HG02884 (cell line): ENCODE measurements around the gene OPRL1.
"Not testable (repeated sequence)": the region's sequence is repeated elsewhere in the genome, so short reads cannot be mapped to it uniquely, and the experiment has no call there.

Source experiments
- ATAC-seq: cut with Tn5 transposase; IDR thresholded peaks from one replicate; pipeline ENCODE4 v1.9.1; 2021; ENCODE audit warnings: mild to moderate bottlenecking, moderate library complexity; ENCODE audit not compliant: unreplicated experiment

Gene OPRL1

DNA sequence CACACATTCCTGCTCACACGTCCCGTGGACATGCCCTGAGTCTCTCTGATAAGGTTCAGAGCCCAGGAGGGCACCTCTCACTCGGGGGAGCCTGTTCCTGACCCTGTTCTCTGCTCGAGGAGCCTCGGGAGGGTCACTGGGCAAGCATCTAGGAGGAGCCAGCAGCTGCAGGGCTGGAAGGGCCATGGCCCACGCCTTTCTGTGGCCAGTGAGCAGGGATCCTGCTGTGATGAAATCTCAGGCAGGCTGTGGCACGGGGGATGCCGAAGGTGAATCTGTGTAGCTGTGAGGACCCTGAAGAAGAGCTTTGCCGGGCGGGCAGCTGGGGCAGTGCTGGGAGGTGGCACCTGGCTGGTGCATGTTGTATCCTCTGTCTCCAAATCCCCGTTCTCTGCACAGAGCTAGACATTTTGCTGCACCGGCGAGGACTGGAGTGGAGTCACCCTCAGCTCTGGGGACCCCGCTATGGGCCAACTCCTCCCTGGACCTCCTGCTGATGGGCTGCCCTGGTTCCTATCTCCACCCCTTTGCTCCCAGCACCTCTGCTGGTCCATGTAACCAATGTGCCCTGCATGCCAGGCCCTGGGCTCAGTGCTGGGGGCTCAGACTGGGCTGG lies 34.6 kb downstream of the OPRL1 start:
- no peak for ATAC-seq

DNA sequence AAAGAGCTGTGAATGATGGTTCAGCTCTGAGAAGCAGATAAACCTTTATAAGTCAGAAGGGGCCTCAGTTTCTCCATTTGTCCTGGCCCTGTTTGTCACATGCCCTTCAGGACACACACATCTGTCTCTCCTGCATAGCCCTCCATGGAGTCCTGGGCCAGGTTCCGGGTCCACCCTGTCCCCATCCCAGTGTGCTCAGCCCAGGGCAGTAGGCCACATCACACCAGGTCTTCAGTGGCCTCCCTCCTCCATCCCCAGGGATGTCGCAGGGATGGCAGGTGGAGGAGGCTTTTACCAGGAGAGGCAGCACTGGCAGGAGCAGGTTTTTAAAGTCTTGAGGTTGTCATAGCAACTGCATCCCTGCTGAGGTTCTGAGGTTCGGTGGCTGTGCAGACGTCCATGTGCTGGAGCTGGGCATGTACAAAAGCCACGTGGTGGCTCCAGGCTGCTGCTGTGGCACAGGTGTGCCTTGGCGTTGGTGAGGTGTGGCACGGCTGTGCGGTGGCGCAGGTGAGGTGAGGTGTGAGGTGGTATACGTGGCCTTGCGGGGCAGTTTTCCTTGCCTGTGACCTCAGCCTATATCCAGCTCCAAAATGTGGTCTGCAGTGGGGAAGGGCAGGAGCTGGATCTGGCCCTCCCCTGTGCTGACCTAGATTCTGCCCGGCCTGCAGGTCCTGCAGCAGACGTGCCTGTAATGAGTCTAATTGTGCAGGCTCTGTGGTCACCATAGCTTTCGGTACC lies 35.5 kb downstream of the OPRL1 start:
- ATAC-seq = no peak

DNA sequence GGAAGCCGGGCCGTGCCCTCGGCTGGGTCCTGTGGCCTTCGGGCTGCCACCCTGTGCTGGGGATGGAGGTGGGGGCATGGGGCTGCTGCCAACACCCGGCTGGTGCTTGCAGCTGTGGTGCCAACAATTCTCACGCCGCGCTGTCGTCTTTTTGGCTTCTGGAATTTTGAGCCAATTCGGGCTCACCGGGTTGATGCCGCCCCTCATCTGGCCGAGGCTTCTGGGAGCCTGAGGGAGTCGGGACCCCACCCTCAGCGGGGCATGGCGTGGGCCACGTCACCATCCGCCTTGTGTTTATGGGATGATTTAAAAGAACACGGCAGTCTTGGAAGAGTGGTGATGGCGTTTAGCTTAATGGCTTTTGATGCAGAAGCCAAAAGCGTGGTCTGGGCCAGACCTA lies 36.1 kb downstream of the OPRL1 start:
- no peak for ATAC-seq

DNA sequence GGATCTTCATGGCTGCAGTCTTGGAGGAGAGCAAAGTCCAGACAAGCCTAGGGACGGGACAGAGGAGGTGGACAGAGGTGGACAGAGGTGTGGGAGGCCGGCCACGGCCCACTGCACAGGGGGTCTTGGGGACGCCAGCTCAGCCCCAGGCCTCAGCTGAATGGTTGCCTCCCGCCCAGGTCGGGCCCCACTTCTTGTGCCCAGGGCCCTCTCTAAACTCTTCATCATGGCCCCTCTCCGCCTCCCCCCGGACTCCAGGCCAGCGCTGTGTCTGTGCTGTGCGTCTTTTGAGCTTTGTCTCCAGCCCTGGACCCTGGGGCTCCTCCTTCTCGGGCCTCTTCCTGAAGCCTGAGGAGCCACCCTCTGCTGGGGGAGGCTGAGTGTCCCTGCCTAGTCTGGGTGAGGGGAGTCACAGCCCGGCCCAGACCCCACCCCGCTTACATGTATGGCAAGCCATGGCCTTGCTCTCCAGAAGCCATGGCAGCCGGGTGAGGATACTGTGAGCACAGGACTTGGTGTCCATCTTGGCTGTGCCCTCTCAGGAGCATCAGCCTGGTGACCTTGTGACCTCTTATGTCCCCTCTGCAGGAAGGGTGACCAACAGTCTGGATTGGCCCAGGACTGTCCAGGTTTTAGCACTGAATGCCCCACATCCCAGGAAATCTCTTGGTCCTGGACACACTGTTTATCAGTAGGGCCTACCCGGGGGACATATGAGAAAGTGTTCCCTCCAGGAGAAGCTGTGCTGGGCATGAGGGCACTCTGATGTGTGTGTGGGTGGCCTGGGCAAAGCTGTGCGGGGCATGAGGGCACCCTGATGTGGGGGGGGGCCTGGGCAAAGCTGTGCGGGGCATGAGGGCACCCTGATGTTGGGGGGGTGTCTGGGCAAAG lies 36.9 kb downstream of the OPRL1 start:
- ATAC-seq = no peak

DNA sequence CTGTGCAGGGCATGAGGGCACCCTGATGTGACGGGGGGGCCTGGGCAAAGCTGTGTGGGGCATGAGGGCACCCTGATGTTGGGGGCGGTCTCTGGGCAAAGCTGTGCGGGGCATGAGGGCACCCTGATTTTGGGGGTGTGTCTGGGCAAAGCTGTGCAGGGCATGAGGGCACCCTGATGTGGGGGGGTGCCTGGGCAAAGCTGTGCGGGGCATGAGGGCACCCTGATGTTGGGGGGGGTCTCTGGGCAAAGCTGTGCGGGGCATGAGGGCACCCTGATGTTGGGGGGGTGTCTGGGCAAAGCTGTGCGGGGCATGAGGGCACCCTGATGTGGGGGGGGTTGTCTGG lies 37.5 kb downstream of the OPRL1 start:
- not testable (repeated sequence) for ATAC-seq

DNA sequence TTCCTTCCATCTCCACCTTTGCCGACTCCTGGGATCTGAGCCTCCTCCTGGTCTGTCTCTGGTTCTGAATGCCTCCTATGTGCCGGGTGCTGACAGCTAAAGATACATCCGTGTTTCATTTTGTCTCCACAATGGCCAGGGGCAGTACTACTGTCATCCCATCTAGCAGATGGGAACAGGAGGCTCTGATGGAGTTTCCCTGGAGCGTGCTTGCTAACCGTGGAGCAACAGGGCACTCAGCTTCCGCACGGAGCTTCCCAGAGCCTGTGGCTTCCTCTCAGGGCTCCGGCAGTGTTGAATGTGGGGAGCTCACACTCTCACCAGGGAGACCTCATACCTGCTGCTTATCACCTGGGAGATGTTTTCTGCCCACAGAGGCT lies 39.4 kb downstream of the OPRL1 start:
- ATAC-seq = no peak

DNA sequence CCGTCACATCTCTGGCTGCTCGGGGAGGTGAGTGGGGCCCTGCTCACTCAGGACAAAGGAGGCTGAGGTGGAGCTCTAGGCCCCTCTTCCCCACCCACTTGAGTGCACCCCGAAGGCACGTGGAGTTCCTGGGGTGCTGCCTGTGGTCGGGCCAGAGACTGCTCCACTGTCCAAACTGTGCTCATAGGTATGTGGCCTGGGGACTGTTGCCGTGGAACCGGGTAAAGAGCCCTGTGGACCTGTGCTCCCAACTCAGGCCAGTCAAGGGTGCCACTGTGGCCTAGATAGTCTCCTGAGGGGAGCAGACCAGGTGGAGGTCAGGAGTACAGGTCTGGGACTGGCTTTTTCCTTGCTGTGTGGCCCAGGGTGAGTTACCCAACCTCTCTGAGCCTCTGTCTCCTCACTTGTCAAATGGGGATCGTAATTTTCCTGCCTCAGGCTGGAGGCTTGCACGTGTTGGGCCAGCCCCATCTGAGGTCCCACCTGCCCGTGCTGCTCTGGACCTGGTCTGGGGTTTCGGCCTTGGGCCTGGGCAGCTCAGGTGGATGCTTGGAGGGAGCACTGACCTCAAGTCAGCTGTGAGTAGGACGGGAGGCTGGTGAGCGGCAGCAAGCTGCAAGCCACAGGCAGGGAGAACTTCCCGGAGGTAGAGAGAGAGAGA lies 39.9 kb downstream of the OPRL1 start:
- ATAC-seq = no peak

DNA sequence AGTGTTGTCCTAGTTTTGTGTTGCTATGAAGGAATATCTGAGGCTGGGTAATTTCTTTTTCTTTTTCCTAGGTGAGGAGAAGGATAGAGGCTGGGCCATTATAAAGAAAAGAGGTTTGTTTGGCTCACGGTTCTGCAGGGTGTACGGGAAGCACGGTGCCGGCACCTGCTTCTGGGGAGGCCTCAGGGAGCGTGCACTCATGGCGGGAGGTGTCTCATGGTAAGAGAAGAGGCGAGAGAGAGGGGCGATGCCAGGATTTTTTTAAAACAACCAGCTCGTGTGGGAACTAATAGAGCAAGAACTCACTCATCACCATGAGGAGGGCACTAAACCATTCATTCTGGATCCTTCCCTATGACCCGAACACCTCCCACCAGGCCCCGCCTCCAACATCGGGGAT lies 41.7 kb downstream of the OPRL1 start:
- ATAC-seq = no peak

DNA sequence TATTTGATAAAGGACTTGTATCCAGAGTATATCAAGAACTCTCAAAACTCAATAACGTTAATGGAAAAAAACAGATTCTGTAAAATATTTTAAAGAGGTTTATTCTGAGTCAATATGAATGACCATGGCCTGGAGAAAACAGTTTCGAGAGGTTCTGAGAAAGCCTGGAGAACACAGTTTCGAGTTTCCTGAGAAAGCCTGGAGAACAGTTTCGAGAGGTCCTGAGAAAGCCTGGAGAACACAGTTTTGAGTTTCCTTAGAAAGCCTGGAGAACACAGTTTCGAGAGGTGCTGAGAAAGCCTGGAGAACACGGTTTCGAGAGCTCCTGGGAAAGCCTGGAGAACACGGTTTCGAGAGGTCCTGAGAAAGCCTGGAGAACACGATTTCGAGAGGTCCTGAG lies 43.0 kb downstream of the OPRL1 start:
- not testable (repeated sequence) for ATAC-seq

DNA sequence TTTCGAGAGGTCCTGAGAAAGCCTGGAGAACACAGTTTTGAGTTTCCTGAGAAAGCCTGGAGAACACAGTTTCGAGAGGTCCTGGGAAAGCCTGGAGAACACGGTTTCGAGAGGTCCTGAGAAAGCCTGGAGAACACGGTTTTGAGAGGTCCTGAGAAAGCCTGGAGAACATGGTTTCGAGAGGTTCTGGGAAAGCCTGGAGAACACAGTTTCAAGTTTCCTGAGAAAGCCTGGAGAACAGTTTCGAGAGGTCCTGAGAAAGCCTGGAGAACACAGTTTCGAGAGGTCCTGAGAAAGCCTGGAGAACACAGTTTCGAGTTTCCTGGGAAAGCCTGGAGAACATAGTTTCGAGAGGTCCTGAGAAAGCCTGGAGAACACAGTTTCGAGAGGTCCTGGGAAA lies 43.6 kb downstream of the OPRL1 start:
- not testable (repeated sequence) for ATAC-seq

DNA sequence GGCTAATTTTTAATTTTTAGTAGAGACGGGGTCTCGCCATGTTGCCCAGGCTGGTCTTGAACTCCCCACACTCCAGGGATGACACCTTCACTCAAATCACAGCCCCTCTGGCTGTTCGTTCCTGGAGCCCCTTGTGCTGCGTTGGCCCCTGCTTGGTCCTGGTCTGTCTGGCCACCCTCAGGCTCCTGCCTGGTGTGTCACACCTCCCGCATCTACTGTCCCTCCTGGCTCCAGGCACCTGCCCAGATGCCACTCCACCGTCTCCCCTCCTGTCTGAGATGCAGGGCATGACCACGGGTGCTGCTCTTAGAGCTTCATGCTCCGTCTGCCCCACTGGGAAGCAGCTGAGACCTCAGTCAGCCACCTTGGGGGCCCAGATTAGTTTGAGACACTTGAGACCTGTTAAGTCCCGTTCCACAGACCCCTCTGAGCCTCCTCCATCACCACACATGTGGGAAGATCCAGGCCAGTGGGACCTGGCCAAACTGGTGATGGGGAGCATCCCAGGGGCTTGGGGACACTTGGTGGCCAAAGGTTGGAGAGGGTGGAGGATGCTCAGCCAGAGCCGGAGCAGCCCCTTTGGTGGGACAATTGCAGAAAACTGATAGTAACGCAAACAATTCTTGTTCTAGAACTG lies 49.4 kb downstream of the OPRL1 start:
- ATAC-seq = no peak

DNA sequence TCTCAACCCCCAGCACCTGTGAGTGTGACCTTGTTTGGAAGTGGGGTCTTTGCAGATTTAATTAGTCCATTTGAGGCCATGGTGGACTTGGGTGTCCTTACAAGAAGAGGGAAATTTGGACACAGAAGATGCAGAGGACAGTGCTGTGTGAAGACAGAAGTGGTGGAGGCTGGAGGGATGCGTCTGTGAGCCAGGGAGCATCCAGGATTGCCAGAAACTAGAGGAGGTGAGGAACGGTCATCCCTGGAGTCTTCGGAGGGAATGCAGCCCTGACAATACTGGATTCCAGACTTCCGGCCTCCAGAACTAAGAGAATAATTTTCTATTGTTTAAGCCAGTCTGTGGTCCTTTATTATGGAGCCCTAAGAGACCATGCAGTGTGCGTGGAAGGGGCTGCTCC lies 50.4 kb downstream of the OPRL1 start:
- ATAC-seq = no peak

DNA sequence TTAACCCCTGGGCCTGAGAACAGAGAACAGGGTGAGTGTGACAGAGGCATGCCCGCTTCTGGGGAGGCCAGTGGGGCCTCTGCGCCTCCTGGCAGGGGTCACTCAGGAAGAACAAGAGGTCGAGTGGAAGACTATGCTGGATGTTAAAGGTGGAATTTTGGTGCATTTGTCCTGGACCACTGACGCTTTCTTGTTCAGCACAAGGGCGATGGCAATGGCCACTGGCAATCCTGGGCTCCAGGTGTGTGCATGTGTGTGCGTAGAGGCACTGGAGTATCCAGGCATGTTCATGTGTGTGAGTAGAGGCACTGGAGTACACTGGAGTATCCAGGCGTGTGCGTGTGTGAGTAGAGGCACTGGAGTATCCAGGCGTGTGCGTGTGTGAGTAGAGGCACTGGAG lies 51.0 kb downstream of the OPRL1 start:
- no peak for ATAC-seq

DNA sequence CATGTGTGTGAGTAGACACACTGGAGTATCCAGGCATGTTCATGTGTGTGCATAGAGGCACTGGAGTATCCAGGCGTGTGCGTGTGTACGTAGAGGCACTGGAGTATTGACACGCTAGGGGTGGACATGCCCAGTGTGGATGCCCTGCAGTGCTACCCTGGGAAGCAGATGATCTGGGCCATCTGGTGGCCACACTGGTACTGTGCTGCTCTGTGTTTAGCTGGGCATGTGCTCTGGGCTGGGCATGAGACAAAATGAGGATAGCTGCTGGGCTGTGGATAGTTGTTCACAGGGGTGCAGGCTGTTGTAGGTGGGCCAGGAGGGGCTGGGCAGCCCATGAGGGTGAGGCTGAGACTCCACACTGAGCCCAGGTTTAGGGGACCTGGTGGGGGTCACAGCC lies 51.5 kb downstream of the OPRL1 start:
- ATAC-seq = no peak

DNA sequence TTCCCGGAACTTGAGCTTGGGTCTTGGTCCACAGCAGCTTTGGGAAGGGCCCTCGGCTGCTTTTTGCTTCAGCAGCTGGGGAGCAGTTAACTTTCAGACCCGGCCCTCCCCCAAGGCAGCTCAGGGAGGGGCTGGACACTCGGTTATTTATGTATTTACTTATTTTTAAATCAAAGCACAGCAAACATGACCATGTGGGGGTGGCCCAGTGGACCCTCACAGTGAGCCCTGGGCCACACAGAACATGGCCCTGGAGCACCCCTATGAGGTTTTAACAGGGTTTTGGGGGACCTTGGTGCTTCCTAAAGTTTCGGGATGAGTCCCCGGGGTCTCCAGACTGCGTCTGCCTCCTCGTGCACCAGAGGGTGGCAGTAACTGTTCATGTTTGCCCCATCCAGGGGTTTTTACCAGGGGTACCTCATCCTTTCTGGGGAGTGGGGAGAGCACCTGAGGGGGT lies 54.1 kb downstream of the OPRL1 start:
- no peak for ATAC-seq

DNA sequence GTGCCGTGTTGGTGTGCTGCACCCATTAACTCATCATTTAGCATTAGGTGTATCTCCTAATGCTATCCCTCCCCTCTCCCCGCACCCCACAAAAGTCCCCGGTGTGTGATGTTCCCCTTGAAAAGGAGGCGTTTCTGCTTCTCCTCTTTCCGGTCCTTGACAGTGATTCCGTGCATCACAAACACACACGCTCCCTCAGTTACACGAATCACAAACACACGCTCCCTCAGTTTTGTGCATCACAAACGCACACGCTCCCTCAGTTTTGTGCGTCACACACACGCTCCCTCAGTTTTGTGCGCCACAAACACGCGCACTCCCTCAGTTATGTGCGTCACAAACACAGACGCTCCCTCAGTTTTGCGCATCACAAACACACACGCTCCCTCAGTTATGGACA lies 54.9 kb downstream of the OPRL1 start:
- not testable (repeated sequence) for ATAC-seq

DNA sequence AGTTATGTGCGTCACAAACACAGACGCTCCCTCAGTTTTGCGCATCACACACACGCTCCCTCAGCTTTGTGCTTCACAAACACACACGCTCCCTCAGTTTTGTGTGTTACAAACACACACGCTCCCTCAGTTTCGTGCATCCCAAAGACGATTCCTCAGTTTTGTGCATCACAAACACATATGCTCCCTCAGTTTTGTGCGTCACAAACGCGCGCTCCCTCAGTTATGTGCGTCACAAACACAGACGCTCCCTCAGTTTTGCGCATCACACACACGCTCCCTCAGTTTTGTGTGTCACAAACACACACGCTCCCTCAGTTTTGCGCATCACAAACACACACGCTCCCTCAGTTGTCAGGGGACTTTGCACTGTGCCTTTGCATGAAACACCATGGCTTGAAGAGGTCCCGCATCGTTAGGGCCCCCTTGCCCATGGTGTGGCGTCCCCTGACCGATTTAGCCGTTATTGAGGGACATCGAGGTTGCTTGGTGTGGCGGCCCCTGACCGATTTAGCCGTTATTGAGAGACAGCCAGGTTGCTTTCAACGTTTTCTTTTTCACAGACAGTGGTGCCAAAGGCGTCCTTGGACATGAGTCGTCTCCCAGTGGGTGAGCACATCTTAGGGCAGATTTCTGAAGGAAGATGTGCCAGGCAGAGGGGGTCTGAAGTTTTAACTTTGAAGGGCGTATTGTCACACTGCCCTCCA lies 56.3 kb downstream of the OPRL1 start:
- ATAC-seq = no peak

DNA sequence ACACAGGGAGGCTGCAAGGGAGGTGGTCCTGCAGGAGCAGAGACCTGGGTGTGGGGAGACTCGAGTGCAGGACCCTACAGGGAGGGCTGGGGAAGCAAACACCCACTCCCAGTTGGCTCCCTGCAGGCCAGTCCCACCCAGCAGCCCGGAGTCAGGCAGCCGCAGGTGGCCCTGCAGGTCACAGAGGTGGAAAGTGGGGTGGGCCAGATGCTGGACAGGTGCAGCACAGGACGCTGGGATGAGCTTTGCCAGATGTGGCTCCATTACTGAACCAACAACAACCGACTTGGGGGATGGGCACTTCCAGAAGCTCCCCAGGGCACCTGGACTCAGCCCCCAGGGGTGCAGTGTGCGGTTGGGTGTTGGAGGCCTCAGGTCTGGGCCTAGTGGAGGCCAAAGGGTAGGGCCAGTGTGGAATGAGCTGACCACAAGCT lies 57.7 kb downstream of the OPRL1 start:
- ATAC-seq = no peak

DNA sequence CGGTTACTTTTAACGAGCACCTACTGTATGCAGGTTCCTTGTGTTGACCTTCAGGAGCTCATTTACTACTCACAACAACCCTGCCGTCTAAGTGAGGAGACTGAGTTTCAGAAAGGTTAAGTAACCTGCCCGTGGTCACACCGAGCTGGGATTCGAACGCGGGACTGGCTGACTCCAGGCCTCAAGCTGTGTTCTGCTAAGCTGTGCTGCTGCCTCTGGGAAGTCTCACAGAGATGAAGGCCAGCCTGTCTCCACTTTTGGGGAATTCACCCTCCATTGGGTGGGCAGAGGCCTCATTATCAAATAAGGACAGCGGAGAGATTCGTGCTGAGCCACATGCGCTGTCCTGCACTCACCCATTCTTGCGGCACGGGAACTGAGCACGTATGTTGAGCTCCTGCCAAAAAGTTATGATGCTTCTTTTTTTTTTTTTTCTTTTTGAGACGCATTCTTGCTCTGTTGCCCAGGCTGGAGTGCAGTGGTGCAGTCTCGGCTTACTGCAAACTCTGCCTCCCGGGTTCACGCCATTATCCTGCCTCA lies 58.5 kb downstream of the OPRL1 start:
- ATAC-seq = no peak
